IMR-90 (cell line): Measurements from ENCODE around the gene USP17L20.
"Not testable (repeated sequence)": the region's sequence is repeated elsewhere in the genome, so short reads cannot be mapped to it uniquely, and the experiment has no call there.

Source experiments
- BHLHE40 ChIP-seq: fragments of 150-350 bp; IDR thresholded peaks from 2 replicates; pipeline ENCODE4 v1.6.1; 2016; ENCODE audit warnings: mild to moderate bottlenecking, low read depth, low read length
- CTCF ChIP-seq: conservative IDR thresholded peaks from 2 replicates; pipeline ENCODE4 v1.5.1; 2012; ENCODE audit warnings: mild to moderate bottlenecking, low read depth, low read length, improper control_type of control experiment
- POLR2A ChIP-seq: IDR thresholded peaks from 2 replicates; pipeline ENCODE4 v1.6.1; 2012; ENCODE audit warnings: mild to moderate bottlenecking, low read depth, low read length
- USF2 ChIP-seq: fragments of 150-350 bp; IDR thresholded peaks from 2 replicates; pipeline ENCODE4 v1.6.1; 2017; ENCODE audit warnings: mild to moderate bottlenecking, antibody characterized with exemption, low read length, low read depth

GRCh38 chr4:9271719-9272118 is 13.8 kb downstream of the USP17L20 start:
- not testable (repeated sequence) for TF ChIP-seq POLR2A, USF2, CTCF, BHLHE40
